ENCODE measurements around the gene TMEM258.
A peak's percentile ranks its signal among the peaks of the same experiment; 100 is the strongest.

The TMEM258 gene

DNA sequence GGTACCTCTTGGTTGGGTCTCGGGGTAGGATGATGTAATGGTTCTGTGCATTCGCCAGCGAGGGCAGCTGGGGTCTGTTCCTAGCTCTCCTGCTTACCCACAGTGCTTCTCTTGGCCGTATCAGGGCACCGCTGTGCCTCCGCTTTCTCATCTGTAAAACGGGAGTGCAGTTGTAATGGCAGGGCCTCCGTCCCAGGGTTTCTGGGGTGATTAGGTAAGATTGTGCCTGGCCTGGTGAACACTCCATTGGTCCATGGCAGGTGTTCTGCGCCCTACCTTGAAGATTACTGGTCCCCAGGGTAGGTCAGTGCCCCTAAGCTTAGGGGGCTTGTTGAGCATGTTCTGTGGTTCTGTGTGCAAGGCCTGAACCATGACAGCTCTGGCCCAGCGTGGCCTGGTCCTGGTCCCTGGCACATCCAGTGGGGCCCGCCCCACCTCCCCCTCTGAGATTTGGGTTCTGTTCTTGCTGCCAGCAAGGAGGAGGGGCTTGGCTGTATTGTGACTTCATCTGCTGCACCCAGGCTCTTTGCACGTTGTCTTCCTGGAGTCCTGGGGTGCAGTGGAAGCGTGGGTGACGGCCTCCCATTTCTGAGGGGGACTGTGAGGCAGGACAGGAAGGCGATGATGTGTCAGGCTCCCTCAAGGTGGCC is 35.1 kb downstream of the TMEM258 start:
- DNase-seq (ENCODE audit: low read depth in 2 of 2) = no peak

GRCh38 chr11:61756452-61757212 is 35.8 kb downstream of the TMEM258 start:
- peak in 1 of 2 donors; percentile 25 for DNase-seq (ENCODE audit: low read depth in 2 of 2)

DNA sequence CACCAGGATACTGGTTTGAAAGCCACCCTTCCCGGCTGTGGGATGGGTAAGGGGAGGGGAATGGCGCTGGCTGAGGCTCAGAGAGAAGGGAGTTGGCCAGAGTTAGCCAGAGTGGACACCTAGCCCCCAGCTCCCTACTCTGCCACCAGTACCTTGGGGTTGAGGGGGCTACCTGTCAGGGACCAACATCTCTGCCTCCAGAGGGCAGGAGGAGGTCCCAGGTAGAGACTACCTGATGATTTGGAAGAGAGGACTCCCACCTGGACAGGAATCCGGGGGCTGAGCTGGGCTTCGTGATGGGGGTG is 36.3 kb downstream of the TMEM258 start:
- no peak for DNase-seq (ENCODE audit: low read depth in 2 of 2)

- DNase-seq (ENCODE audit: low read depth in 2 of 2) = no peak
Measured at GRCh38 chr11:61754534-61755482, 37.6 kb downstream of the TMEM258 start.

DNA sequence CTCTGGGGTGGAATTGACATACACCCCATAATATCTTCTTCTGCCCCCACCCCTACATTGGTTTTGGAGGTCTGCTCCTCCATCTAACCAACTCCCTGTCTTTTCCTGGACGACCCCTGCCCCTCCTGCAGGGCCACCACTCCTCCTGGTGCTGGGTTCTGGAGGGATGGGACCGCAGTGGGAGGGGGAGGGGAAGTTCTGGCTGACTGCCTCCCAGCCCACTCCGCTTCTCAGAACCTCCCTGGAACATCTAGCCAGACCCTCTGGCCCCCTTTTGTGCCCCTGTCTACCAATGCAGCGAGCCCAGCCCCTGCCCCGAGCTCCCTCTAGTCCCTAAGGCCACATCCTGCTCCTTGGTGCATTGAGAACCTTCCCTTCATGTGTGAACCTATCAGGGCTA is 38.7 kb downstream of the TMEM258 start:
- DNase-seq (ENCODE audit: low read depth in 2 of 2) = no peak

- DNase-seq (ENCODE audit: low read depth in 2 of 2) = no peak
Measured at GRCh38 chr11:61752925-61753521, 39.4 kb downstream of the TMEM258 start.

- peak; percentile 6 to 28 for DNase-seq (ENCODE audit: low read depth in 2 of 2)
Measured at GRCh38 chr11:61752117-61752924, 40.1 kb downstream of the TMEM258 start, which contains the start of gene MYRF. Gene MYRF (plus strand): TSS chr11:61752636. CDS start chr11:61752745, 109 bp downstream.

GRCh38 chr11:61751384-61751783 is 41.0 kb downstream of the TMEM258 start:
- DNase-seq (ENCODE audit: low read depth in 2 of 2) = no peak

DNA sequence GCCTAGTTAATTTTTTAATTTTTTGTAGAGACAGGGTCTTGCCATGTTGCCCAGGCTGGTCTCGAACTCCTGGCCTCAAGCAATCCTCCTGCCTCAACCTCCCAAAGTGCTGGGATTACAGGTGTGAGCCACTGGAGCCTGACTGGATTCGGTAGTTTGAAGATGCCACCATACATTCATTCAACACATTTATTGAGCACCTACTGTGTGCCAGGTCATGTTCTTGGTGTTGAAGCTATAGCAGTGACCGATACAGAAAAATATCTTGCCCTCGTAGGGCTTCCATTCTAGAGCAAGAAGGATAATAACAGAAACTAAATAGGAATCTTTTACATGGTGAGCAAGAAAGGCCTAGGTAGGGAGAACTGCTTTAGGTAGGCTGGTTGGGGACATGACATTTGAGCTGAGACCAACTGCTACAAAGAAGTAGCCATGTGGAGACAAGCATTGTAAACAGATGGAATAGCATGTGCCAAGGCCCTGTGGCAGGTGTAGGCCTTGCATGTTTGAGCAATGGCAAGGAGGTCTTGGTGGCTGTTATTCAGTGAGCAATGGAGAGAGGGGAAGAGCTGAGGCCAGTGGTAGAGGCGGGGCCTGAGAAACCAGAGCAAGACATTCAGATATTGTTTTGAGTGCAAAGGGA is 41.6 kb downstream of the TMEM258 start:
- DNase-seq (ENCODE audit: low read depth in 2 of 2) = no peak

DNA sequence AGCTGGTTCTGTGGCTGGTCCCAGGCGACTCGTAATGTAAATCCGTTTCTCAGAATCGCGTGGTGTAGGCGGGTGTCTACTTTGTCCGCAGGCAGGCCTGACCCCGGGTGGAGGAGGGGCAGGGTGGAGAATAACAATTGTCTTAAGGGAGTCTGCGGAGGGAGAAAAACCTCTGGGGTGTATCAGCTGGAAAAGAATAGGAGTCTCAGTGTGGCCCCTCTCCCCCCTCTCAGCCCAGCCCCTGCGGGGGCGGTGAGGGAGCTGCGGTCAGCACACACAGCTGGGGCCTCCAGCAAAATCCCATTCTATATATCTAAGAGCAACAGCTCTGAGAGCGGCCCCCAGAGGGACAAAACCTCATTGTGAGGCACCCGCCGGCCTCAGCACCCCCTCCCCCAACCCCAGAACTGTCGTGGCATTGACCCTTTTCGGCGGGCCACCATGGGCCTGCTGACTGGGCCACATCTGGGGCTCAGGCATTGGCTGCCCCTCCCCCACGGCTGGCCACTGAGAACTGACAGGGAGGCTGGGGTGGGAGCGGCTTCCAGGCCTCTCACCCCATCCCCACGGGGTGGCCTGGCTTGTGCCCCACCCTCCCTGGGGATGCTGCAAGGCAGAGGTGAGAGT is 42.7 kb downstream of the TMEM258 start:
- DNase-seq (ENCODE audit: low read depth in 2 of 2) = no peak

GRCh38 chr11:61747967-61748285 is 44.5 kb downstream of the TMEM258 start:
- no peak for DNase-seq (ENCODE audit: low read depth in 2 of 2)

- no peak for DNase-seq (ENCODE audit: low read depth in 2 of 2)
Measured at GRCh38 chr11:61747192-61747966, 45.0 kb downstream of the TMEM258 start.

DNA sequence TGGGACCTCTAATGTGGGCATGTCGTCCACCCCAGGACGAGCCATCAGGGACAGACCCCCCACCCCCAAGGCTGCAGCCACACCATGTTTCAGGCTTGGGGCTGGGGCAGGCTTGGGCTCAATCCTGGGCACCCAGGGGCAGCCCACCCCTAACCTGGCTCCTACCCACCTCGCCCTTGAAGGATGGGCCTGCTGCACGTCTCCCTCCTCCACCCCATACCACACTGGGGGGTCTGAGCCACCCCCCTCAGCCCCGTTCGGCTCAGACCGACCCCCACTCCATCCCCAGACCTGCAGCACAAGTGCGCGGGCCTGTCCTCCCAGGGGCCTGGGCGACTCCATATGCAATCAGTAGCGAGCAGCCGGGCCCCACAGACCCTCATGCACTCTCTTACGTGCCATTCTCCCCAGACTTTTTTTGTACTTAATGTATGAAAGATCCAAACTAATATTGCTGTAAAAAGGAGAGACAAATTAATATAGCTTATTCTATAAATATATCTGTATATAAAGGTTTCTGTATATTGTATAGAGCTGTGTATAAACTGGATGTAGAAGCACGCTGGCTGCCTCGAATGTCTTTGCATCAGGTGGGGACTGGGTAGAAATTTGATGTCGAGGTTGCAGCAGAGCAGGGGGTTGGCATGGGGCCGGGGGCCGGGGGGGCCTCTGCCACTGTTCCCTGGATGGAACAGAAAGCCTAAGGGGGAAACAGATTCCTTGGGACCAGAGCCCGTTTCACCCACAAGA is 45.8 kb downstream of the TMEM258 start:
- DNase-seq (ENCODE audit: low read depth in 2 of 2) = no peak

DNA sequence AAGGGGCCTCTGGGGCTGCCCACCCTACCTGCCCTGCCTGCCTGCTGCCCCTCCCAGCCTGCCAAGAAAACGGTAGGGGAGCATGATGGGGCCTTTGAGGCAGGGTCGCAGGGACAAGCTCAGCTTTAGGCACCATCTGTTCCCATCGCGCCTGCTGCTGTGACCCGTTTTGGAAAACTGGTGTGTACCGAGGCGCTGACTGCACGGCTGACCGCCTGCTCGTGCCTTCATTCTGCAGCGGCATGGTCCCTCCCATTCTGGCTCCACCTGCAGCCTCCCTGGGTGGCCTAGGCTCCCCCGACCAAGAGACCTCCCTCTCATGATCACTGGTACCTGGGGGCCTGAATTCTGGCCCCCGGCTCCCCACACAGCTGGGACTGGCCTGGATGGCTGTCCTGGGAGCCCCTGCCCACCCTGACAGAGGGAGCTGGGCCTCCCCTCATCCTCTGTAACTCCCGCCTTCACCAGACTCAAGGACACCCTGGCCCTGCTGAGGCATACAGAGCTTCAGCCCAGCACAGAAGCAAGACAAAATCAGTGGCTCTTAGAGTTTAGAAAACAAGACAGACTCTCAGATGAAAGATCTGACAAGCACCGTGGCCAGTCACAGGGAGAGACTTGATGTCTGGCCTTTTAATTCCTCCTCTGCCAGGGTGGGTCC is 46.5 kb downstream of the TMEM258 start:
- DNase-seq (ENCODE audit: low read depth in 2 of 2) = no peak

GRCh38 chr11:61744609-61745156 is 47.7 kb downstream of the TMEM258 start:
- no peak for DNase-seq (ENCODE audit: low read depth in 2 of 2)

DNA sequence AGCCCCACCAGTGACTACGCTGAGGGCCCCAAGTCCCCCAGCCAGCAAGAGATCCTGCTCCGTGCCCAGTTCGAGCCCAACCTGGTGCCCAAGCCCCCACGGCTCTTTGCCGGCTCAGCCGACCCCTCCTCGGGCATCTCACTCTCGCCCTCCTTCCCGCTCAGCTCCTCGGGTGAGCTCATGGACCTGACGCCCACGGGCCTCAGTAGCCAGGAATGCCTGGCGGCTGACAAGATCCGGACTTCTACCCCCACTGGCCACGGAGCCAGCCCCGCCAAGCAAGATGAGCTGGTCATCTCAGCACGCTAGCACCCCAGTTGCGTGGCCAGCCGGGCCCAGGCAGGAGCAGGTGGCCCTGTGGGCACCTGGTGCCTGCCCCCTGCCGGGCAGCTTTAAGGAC is 48.2 kb downstream of the TMEM258 start:
- DNase-seq (ENCODE audit: low read depth in 2 of 2) = no peak

- DNase-seq (ENCODE audit: low read depth in 2 of 2) = no peak
Measured at GRCh38 chr11:61743486-61744095, 48.8 kb downstream of the TMEM258 start.

- no peak for DNase-seq (ENCODE audit: low read depth in 2 of 2)
Measured at GRCh38 chr11:61742391-61742790, 50.0 kb downstream of the TMEM258 start.
